ENCODE results near the gene PTOV1. TPM values are rescaled to one million over a fixed set of nuclear protein-coding genes. Genes with fewer than 3 reads are reported as not detected.

Gene PTOV1
- total and polyA plus RNA-seq, 10 of the 15 experiments (the other 5 are each of a cell fraction or from before 2014, with no cell fraction given): 3.2 to 83.5 (median 22.3) TPM

- TF ChIP-seq SUZ12 (IDR thresholded peaks at IDR 0.05; ENCODE audit: unreplicated experiment) (no peak), SIN3A (IDR thresholded peaks at IDR 0.05; ENCODE audit: low read depth, low read length) (0 out of 2 replicates have a peak, but pooled peaks have one; percentile 41), SKIL (IDR thresholded peaks at IDR 0.05; ENCODE audit: low read depth, poor library complexity, severe bottlenecking) (no peak), BRCA1 (IDR thresholded peaks at IDR 0.05; ENCODE audit: low read depth, low read length) (peak; percentile 45; the same call in 1 of the 2 replicates), MAX (IDR thresholded peaks at IDR 0.05; ENCODE audit: low read depth, low read length) (no peak), WRNIP1 (IDR thresholded peaks at IDR 0.05; ENCODE audit: borderline replicate concordance, low read depth, low read length) (no peak), YBX1 (IDR thresholded peaks at IDR 0.05) (no peak), TCF7 (IDR thresholded peaks at IDR 0.05; ENCODE audit: borderline replicate concordance) (no peak), MLLT1 (IDR thresholded peaks at IDR 0.05) (peak; percentile 52; the same call in 1 of the 2 replicates), ZNF274 (IDR thresholded peaks at IDR 0.05; ENCODE audit: insufficient read depth, insufficient read length) (no peak), NFYB (IDR thresholded peaks at IDR 0.05; ENCODE audit: insufficient read depth, low read depth, low read length) (no peak), RELA (IDR thresholded peaks at IDR 0.05; ENCODE audit: borderline replicate concordance, partially characterized antibody) (peak; percentile 45), KAT2A (conservative IDR thresholded peaks at IDR 0.05; ENCODE audit: control insufficient read depth, low read depth, low read length) (no peak), TCF12 (IDR thresholded peaks at IDR 0.05; ENCODE audit: low read depth, low read length) (peak; percentile 62; the same call in 1 of the 2 replicates), CBX5 (IDR thresholded peaks at IDR 0.05; ENCODE audit: low read depth) (no peak), HDAC2 (IDR thresholded peaks at IDR 0.05) (no peak), PBX3 (IDR thresholded peaks at IDR 0.05; ENCODE audit: insufficient replicate concordance, low read depth, low read length) (no peak), EZH2 (IDR thresholded peaks at IDR 0.05; ENCODE audit: borderline replicate concordance, control insufficient read depth, low read depth, low read length) (no peak), ZNF24 (IDR thresholded peaks at IDR 0.05) (no peak), RB1 (IDR thresholded peaks at IDR 0.05; ENCODE audit: borderline replicate concordance) (no peak; the same call in 1 of the 2 replicates), RAD21 (IDR thresholded peaks at IDR 0.05; ENCODE audit: insufficient read depth, low read depth, low read length) (no peak), ASH2L (IDR thresholded peaks at IDR 0.05; ENCODE audit: borderline replicate concordance, low read depth) (0 out of 2 replicates have a peak, but pooled peaks have one; percentile 94), SREBF1 (IDR thresholded peaks at IDR 0.05; ENCODE audit: low read length) (peak; percentile 91), NFYA (IDR thresholded peaks at IDR 0.05; ENCODE audit: borderline replicate concordance, low read depth, low read length) (no peak), RBBP5 (conservative IDR thresholded peaks at IDR 0.05) (no peak)
Measured at GRCh38 chr19:49850487-49851342, at the start of gene PTOV1 (continued).

All from GM12878 (cell line).